Prostate gland (tissue), 2 donors: ENCODE results near the gene OVCA2.

Experiments used
- POLR2AphosphoS5 ChIP-seq: sonication (generic); formaldehyde crosslinking; IDR thresholded peaks from one replicate; pipeline ENCODE4 v1.6.1; 2017; ENCODE audit warnings: antibody characterized with exemption
- TF ChIP-seq, protein P1 (sequence below), 4 experiments: fragments of 200-600 bp in 2 of 4; fragments of 450-650 bp in 2 of 4; sonication (generic) in 2 of 4; IDR thresholded peaks; 1 replicate in 3 of 4; 2 replicates in 1 of 4; pipeline ENCODE4 v1.5.1; 2016 to 2019; ENCODE audit warnings: antibody characterized with exemption in 4 of 4, mild to moderate bottlenecking in 2 of 4, moderate library complexity in 2 of 4

- TF ChIP-seq, protein P1, sequence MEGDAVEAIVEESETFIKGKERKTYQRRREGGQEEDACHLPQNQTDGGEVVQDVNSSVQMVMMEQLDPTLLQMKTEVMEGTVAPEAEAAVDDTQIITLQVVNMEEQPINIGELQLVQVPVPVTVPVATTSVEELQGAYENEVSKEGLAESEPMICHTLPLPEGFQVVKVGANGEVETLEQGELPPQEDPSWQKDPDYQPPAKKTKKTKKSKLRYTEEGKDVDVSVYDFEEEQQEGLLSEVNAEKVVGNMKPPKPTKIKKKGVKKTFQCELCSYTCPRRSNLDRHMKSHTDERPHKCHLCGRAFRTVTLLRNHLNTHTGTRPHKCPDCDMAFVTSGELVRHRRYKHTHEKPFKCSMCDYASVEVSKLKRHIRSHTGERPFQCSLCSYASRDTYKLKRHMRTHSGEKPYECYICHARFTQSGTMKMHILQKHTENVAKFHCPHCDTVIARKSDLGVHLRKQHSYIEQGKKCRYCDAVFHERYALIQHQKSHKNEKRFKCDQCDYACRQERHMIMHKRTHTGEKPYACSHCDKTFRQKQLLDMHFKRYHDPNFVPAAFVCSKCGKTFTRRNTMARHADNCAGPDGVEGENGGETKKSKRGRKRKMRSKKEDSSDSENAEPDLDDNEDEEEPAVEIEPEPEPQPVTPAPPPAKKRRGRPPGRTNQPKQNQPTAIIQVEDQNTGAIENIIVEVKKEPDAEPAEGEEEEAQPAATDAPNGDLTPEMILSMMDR (IDR thresholded peaks at IDR 0.05) = no peak
- no peak for TF ChIP-seq POLR2AphosphoS5
These were observed 771 bp upstream of the OVCA2 start for GRCh38 chr17:2040942-2041560.
